22Rv1 (cell line): ENCODE measurements around the gene VSIR.

ENCODE experiments used
- H3K27ac ChIP-seq: fragments of 450-650 bp; 2 replicates; pipeline ENCODE4 v1.5.1; 2017
- CTCF ChIP-seq: fragments of 450-650 bp; IDR thresholded peaks from 2 replicates; pipeline ENCODE4 v1.5.1; 2017; ENCODE audit warnings: mild to moderate bottlenecking
- ZFX ChIP-seq: fragments of 450-650 bp; IDR thresholded peaks from 2 replicates; pipeline ENCODE4 v1.6.1; 2017; ENCODE audit warnings: antibody characterized with exemption, borderline replicate concordance

The VSIR gene

GRCh38 chr10:71718165-71718698 is 55.1 kb downstream of the VSIR start:
- no peak overlapping the region for H3K27ac ChIP-seq
- TF ChIP-seq CTCF: no peak
- TF ChIP-seq ZFX: no peak

GRCh38 chr10:71717551-71717951 is 55.8 kb downstream of the VSIR start:
- no peak for TF ChIP-seq CTCF
- no peak for TF ChIP-seq ZFX
- H3K27ac ChIP-seq: no peak overlapping the region

- no peak for TF ChIP-seq ZFX
- no peak for TF ChIP-seq CTCF
- H3K27ac ChIP-seq: no peak overlapping the region
Observed at GRCh38 chr10:71717056-71717455, 56.3 kb downstream of the VSIR start.

- H3K27ac ChIP-seq: no peak overlapping the region
- no peak for TF ChIP-seq ZFX
- TF ChIP-seq CTCF: no peak
Observed at GRCh38 chr10:71716426-71716825, 56.9 kb downstream of the VSIR start.

GRCh38 chr10:71715860-71716259 is 57.5 kb downstream of the VSIR start:
- TF ChIP-seq CTCF (no peak), ZFX (no peak)
- no peak overlapping the region for H3K27ac ChIP-seq

- TF ChIP-seq CTCF (no peak), ZFX (no peak)
- H3K27ac ChIP-seq: no peak overlapping the region
Observed at GRCh38 chr10:71715026-71715425, 58.3 kb downstream of the VSIR start.

- TF ChIP-seq CTCF (no peak), ZFX (no peak)
- no peak overlapping the region for H3K27ac ChIP-seq
Observed at GRCh38 chr10:71714592-71714991, 58.7 kb downstream of the VSIR start.
